HPDE6-E6E7 (cell line): Measurements from ENCODE around the gene ANKRD50.

Experiments
- DNase-seq: peaks from one replicate; pipeline ENCODE4 v3.0.0; 2011; ENCODE audit warnings: missing footprints; ENCODE audit errors: extremely low spot score

ANKRD50 gene

GRCh38 chr4:124636788-124637187 lies 75.7 kb downstream of the ANKRD50 start:
- no peak for DNase-seq

- DNase-seq = no peak
Observed at GRCh38 chr4:124635331-124635730, 77.2 kb downstream of the ANKRD50 start.

- no peak for DNase-seq
Observed at GRCh38 chr4:124633285-124633941, 79.1 kb downstream of the ANKRD50 start.

- no peak for DNase-seq
Observed at GRCh38 chr4:124632439-124632838, 80.1 kb downstream of the ANKRD50 start.

- peak; percentile 69 for DNase-seq
Observed at GRCh38 chr4:124631760-124632159, 80.8 kb downstream of the ANKRD50 start.

- no peak for DNase-seq
Observed at GRCh38 chr4:124629681-124630080, 82.9 kb downstream of the ANKRD50 start.
